Hepatocyte (in vitro differentiated cells): ENCODE data around the gene MAPKAP1. TPM values are rescaled to one million over a fixed set of nuclear protein-coding genes. Genes with fewer than 3 reads are reported as not detected.
A peak's percentile ranks its signal among the peaks of the same experiment; 100 is the strongest.

ENCODE experiments used
- DNase-seq: peaks from one replicate; pipeline ENCODE4 v3.0.0-alpha.2; 2016; ENCODE audit warnings: low spot score
- H2AFZ ChIP-seq: fragments of 200-600 bp; sonication (generic); 2 replicates; pipeline ENCODE4 v1.6.0; 2016; ENCODE audit warnings: antibody characterized with exemption, mild to moderate bottlenecking
- H3K27ac ChIP-seq: fragments of 200-600 bp; sonication (generic); 2 replicates; pipeline ENCODE4 v1.5.1; 2016; ENCODE audit warnings: mild to moderate bottlenecking
- H3K27me3 ChIP-seq: fragments of 200-600 bp; sonication (generic); 2 replicates; pipeline ENCODE4 v1.6.1; 2016
- H3K36me3 ChIP-seq: fragments of 200-600 bp; sonication (generic); replicated peaks from 2 replicates; pipeline ENCODE4 v1.5.1; 2016; ENCODE audit warnings: low read depth; ENCODE audit not compliant: insufficient read depth
- H3K4me1 ChIP-seq: fragments of 200-600 bp; sonication (generic); 2 replicates; pipeline ENCODE4 v1.5.1; 2016; ENCODE audit warnings: mild to moderate bottlenecking, moderate library complexity; ENCODE audit not compliant: insufficient read depth
- H3K4me2 ChIP-seq: fragments of 200-600 bp; sonication (generic); 2 replicates; pipeline ENCODE4 v1.6.0; 2016
- H3K4me3 ChIP-seq: fragments of 200-600 bp; sonication (generic); 2 replicates; pipeline ENCODE4 v1.5.1; 2016; ENCODE audit warnings: mild to moderate bottlenecking
- H3K79me2 ChIP-seq: fragments of 200-600 bp; sonication (generic); 2 replicates; pipeline ENCODE4 v1.6.0; 2017; ENCODE audit warnings: mild to moderate bottlenecking
- H3K9me2 ChIP-seq: fragments of 200-600 bp; sonication (generic); replicated peaks from 2 replicates; pipeline ENCODE4 v1.6.0; 2017; ENCODE audit warnings: mild to moderate bottlenecking; ENCODE audit not compliant: insufficient read depth
- H3K9me3 ChIP-seq: fragments of 200-600 bp; sonication (generic); 2 replicates; pipeline ENCODE4 v1.5.1; 2016; ENCODE audit warnings: low read depth, mild to moderate bottlenecking
- H4K20me1 ChIP-seq: fragments of 200-600 bp; sonication (generic); 2 replicates; pipeline ENCODE4 v1.6.0; 2016; ENCODE audit warnings: mild to moderate bottlenecking; ENCODE audit not compliant: insufficient read depth, poor library complexity, severe bottlenecking
- CTCF ChIP-seq: fragments of 200-600 bp; sonication (generic); IDR thresholded peaks from 2 replicates; pipeline ENCODE4 v1.5.1; 2016; ENCODE audit warnings: antibody characterized with exemption, mild to moderate bottlenecking; ENCODE audit not compliant: poor library complexity
- EZH2 ChIP-seq: fragments of 200-600 bp; sonication (generic); IDR thresholded peaks from 2 replicates; pipeline ENCODE4 v1.6.1; 2016; ENCODE audit warnings: antibody characterized with exemption, mild to moderate bottlenecking, borderline replicate concordance
- EZH2phosphoT487 ChIP-seq: fragments of 200-600 bp; sonication (generic); IDR thresholded peaks from one replicate; pipeline ENCODE4 v1.6.1; 2018; ENCODE audit warnings: antibody characterized with exemption, mild to moderate bottlenecking, low read depth, moderate library complexity; ENCODE audit not compliant: unreplicated experiment, severe bottlenecking
- WGBS: methylation state at CpG from one replicate; pipeline ENCODE4 v1.1.6; 2016; ENCODE audit warnings: low lambda C conversion rate; ENCODE audit errors: missing lambda C conversion rate; 5-methylcytosine and 5-hydroxymethylcytosine counted together
- polyA plus RNA-seq: library from polyadenylated mRNA; unstranded; fragments of >200 nt; fragmentation: Nextera tagmentation; extraction: Ambion mirVana; gene quantifications from 2 replicates; pipeline ENCODE4 v1.2.1, GENCODE V29; 2016
- total RNA-seq: library from RNA; depleted of rRNA; stranded (reverse); fragments of >200 nt; gene quantifications from 2 replicates; pipeline ENCODE4 v1.2.3, GENCODE V29; 2014

The MAPKAP1 gene
- total and polyA plus RNA-seq, 2 experiments from 2014 or later = 74.5 to 79.4 TPM

DNA sequence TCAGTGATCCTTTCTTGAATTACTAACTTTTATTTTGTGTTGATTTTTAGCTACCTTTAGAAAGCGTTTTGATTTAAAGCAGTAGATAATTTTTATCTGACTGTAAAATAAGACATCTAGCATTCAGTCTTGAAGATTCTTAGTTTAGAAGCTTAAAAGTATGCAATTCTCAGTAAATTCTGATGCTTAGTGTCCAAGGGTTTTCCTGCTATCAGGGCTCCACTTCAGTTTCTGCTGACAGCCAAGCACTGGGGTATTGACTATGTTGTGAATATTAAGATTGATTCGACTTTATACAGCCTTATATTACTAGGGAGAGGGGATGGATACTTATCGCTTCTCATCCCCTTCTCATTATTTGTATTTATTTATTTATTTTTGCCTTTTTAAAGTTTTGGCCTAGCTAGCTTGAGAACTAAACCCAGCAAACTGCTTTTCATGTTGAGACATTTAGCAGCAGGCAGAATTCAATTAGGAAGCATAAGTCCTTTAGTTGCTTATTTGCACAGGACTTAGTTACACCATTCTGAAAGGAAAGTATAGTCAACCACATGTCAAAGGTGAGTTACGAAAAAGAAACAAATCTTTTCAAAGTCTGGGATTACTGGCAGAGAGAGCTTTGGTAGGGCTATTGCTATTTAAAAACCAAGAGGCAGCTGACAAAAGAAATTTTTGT, 43.1 kb upstream of the MAPKAP1 start:
- Histone ChIP-seq H2AFZ (peak overlapping the region; percentile 17), H4K20me1 (no peaks in the 10 kb centered on the region), H3K4me2 (peak overlapping the region; percentile 96), H3K4me3 (peak overlapping the region; percentile 1), H3K27ac (no peak overlapping the region), H3K36me3 (no peaks in the 10 kb centered on the region), H3K27me3 (peaks cover 4% of the 10 kb centered on the region), H3K9me3 (no peaks in the 10 kb centered on the region), H3K9me2 (no peaks in the 10 kb centered on the region), H3K4me1 (no peaks in the 10 kb centered on the region), H3K79me2 (peaks cover 27% of the 10 kb centered on the region)
- 51% methylated on average over 4 of the region's 4 CpGs for WGBS
- DNase-seq = no peak
- TF ChIP-seq CTCF = no peak

DNA sequence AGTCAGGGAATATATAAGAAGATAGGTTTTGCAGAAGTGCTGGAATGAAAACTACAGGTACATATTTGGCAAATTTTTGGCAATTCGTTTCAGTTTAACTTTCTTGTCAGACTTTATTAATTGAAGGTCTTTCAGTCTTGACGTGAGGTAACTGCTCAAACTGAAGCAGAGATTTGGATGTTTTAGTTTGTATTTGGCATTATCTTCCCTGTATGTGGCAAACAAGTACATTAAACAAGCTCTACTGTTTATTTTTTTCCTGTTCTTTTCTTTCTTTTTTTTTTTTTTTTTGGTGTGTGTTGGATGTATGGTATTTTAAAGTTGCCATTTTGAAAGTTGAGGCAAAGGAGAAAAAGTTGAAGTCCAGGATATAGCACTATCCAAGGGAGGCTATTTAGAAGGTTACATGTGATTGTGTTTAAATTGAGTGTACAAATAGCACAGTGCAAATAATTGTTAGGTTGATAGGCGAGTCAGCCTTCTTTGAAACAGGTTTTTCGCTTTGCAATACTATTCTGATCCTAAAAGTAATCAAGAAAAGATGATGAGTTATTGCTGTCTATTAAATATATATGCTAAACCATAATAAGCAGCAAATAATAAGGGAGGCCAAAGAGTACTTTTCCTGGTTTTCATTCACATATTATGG, 42.4 kb upstream of the MAPKAP1 start:
- H3K4me1 ChIP-seq = no peaks in the 10 kb centered on the region

GRCh38 chr9:125748446-125749099, 41.6 kb upstream of the MAPKAP1 start:
- no peaks in the 10 kb centered on the region for H3K9me3 ChIP-seq
- H3K4me1 ChIP-seq = no peaks in the 10 kb centered on the region
- H3K79me2 ChIP-seq = peaks cover 22% of the 10 kb centered on the region
- H3K36me3 ChIP-seq = no peaks in the 10 kb centered on the region
- H2AFZ ChIP-seq = peak overlapping the region; percentile 90
- H3K4me2 ChIP-seq = peak overlapping the region; percentile 96
- WGBS = 4% methylated on average over 28 of the region's 30 CpGs
- H3K27me3 ChIP-seq = peaks cover 9% of the 10 kb centered on the region
- peak overlapping the region; percentile 39 for H3K27ac ChIP-seq
- TF ChIP-seq EZH2 = peak; percentile 2
- no peak for TF ChIP-seq EZH2phosphoT487
- peak; percentile 15 for DNase-seq
- no peaks in the 10 kb centered on the region for H3K9me2 ChIP-seq
- peak overlapping the region; percentile 95 for H3K4me3 ChIP-seq
- H4K20me1 ChIP-seq = no peaks in the 10 kb centered on the region

More for the DNA sequence above, 42.4 kb upstream of the MAPKAP1 start:
- TF ChIP-seq CTCF (no peak), EZH2 (no peak), EZH2phosphoT487 (no peak)
- H3K4me3 ChIP-seq = peak overlapping the region; percentile 95
- WGBS = 70% methylated on average over 4 of the region's 4 CpGs
- H3K27me3 ChIP-seq = peaks cover 4% of the 10 kb centered on the region
- H3K9me3 ChIP-seq = no peaks in the 10 kb centered on the region
- H3K9me2 ChIP-seq = no peaks in the 10 kb centered on the region
- peaks cover 23% of the 10 kb centered on the region for H3K79me2 ChIP-seq
- no peaks in the 10 kb centered on the region for H3K36me3 ChIP-seq
- peak overlapping the region; percentile 96 for H3K4me2 ChIP-seq
- H4K20me1 ChIP-seq = no peaks in the 10 kb centered on the region
- H2AFZ ChIP-seq = peak overlapping the region; percentile 90
- no peak overlapping the region for H3K27ac ChIP-seq
- DNase-seq = no peak
